Tibial artery (tissue), 4 donors: Measurements from ENCODE around the gene NEDD8.
"Not testable (repeated sequence)": the region's sequence is repeated elsewhere in the genome, so short reads cannot be mapped to it uniquely, and the experiment has no call there.

Experiments
- DNase-seq, 2 donors: peaks; one replicate each; pipeline ENCODE4 v3.0.0-alpha.2; 2019
- H3K27ac ChIP-seq, 2 donors: fragments of 200-600 bp; sonication (generic) in 1 of 2; 1 replicate in 1 of 2; 2 replicates in 1 of 2; pipeline ENCODE4 v1.5.1; 2018 to 2019; ENCODE audit warnings: mild to moderate bottlenecking in 1 of 2
- H3K27me3 ChIP-seq, 2 donors: fragments of 200-600 bp; sonication (generic) in 1 of 2; one replicate each; pipeline versions ENCODE4 v1.5.1 to v1.6.0; 2016 to 2019
- H3K36me3 ChIP-seq, 3 donors: fragments of 200-600 bp; sonication (generic) in 2 of 3; one replicate each; pipeline ENCODE4 v1.5.1; 2016 to 2019; ENCODE audit warnings: mild to moderate bottlenecking in 2 of 3
- H3K4me1 ChIP-seq, 4 donors: fragments of 200-600 bp; sonication (generic) in 2 of 4; 1 replicate in 3 of 4; 2 replicates in 1 of 4; pipeline ENCODE4 v1.5.1; 2016 to 2019
- H3K4me3 ChIP-seq, 2 donors: fragments of 200-600 bp; sonication (generic) in 1 of 2; 1 replicate in 1 of 2; 2 replicates in 1 of 2; pipeline ENCODE4 v1.5.1; 2018 to 2019; ENCODE audit warnings: mild to moderate bottlenecking in 2 of 2
- H3K9me3 ChIP-seq, 3 donors: fragments of 200-600 bp; sonication (generic) in 1 of 3; one replicate each; pipeline ENCODE4 v1.5.1; 2016 to 2019
- CTCF ChIP-seq, 2 experiments: fragments of 200-600 bp in 1 of 2; fragments of 450-650 bp in 1 of 2; IDR thresholded peaks; one replicate each; pipeline ENCODE4 v1.5.1; 2017 to 2019; ENCODE audit warnings: antibody characterized with exemption in 2 of 2, mild to moderate bottlenecking in 1 of 2, moderate library complexity in 1 of 2
- intact Hi-C: fragments of 100-400 bp; cut with DNase I; formaldehyde crosslinking; loops from one replicate; pipeline ENCODE4 v1.15.0; 2023; ENCODE audit warnings: low total_unique reads

NEDD8 gene

GRCh38 chr14:24206260-24207103 is 25.7 kb downstream of the NEDD8 start:
- Histone ChIP-seq H3K4me1 (no peaks in the 10 kb centered on the region), H3K36me3 (peaks cover 48 to 68% (median 53%) of the 10 kb centered on the region in 3 donors), H3K9me3 (no peaks in the 10 kb centered on the region), H3K27ac (no peak overlapping the region), H3K27me3 (no peaks in the 10 kb centered on the region), H3K4me3 (no peak overlapping the region)
- no peak for TF ChIP-seq CTCF (IDR thresholded peaks at IDR 0.05)
- DNase-seq, result peak in 1 of 2 donors; percentile 53
- intact Hi-C loops, result no loop called here

DNA sequence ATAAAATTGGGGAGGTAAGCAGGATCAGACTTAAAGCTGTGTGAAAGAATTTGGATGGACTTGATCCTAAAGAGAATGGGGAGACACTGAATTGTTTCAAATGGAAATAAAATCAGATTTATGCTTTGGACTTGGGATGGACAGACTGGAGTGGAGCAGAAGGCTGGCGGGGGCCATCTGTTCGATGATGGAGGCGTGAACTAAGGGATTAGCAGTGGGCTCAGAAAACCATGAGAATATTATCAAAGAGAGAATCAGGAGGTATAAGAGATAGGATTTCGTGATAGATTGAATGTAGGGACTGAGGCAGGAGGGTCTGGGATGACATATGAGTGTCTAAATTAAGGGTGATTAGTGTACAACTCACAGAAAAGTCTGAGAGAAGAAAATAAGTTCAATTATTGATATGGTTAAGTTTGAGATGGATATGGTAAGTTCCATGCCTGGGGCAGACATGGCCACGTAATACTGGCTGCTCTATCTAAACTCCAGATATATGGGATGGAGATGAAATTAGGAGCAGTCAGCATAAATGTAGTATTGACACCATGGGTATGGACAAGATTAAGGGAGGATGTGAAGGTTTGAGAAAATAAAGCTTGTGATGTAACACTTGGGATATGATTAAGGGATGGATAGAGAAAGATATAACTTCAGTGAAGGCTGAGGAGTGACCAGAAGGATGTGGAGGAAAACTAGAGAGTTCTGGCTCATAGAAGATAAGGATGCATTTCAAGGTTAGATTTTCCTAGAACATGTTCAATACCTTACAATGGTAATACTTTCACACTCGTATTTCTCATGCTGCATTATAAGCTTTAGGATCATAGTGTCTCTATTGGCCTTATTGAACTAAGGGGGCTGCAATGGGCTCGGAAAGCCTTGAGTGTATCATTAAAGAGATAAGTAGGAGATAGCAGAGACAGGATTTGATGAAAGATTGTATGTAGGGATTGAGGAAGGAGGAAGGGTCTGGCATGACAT is 27.7 kb downstream of the NEDD8 start:
- Histone ChIP-seq H3K9me3 (no peaks in the 10 kb centered on the region), H3K4me3 (no peak overlapping the region), H3K4me1 (no peaks in the 10 kb centered on the region), H3K36me3 (peaks cover 38 to 52% (median 41%) of the 10 kb centered on the region in 3 donors), H3K27ac (no peak overlapping the region), H3K27me3 (no peaks in the 10 kb centered on the region)
- no peak for TF ChIP-seq CTCF (IDR thresholded peaks at IDR 0.05)
- peak in 1 of 2 donors; percentile 11 for DNase-seq
- intact Hi-C loops, result no loop called here

DNA sequence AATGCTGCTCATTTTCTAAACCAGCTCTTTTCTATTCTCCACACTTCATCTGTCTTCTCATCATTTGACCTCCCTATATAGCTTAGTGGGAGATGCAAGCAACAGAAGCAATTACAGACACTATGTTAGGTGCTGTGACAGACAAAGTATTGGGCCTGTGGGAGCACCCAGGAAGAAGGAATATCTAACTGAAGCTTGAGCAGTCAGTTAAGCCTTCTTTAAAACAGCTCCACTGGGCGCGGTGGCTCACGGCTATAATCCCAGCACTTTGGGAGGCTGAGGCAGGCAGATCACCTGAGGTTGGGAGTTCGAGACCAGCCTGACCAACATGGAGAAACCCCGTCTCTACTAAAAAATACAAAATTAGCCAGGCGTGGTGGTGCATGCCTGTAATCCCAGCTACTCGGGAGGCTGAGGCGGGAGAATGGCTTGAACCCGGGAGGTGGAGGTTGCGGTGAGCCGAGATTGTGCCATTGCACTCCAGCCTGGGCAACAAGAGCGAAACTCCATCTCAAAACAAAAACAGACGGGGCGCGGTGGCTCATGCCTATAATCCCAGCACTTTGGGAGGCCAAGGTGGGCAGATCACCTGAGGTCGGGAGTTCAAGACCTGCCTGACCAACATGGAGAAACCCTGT is 28.8 kb downstream of the NEDD8 start:
- H3K27ac ChIP-seq, H3K4me3 ChIP-seq, H3K9me3 ChIP-seq, H3K4me1 ChIP-seq, H3K27me3 ChIP-seq, intact Hi-C loops: not testable (repeated sequence)
- peaks cover 30 to 46% (median 34%) of the 10 kb centered on the region in 3 donors for H3K36me3 ChIP-seq
- DNase-seq, result peak in 1 of 2 donors; percentile 6

DNA sequence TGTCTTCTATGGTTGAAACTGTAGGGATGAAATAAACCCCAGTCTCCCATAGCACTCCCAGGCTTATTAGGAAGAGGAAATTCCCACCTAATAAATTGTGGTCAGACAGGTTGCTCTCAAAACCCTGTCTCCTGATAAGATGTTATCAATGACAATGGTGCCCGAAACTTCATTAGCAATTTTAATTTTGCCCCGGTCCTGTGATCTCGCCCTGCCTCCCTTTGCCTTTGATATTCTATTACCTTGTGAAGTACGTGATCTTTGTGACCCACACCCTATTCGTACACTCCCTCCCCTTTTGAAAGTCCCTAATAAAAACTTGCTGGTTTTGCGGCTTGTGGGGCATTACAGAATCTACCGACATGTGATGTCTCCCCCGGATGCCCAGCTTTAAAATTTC is 29.6 kb downstream of the NEDD8 start:
- H3K9me3 ChIP-seq, intact Hi-C loops, H3K4me1 ChIP-seq, H3K4me3 ChIP-seq, DNase-seq, H3K27me3 ChIP-seq, H3K27ac ChIP-seq: not testable (repeated sequence)
- peaks cover 24 to 39% (median 30%) of the 10 kb centered on the region in 3 donors for H3K36me3 ChIP-seq

DNA sequence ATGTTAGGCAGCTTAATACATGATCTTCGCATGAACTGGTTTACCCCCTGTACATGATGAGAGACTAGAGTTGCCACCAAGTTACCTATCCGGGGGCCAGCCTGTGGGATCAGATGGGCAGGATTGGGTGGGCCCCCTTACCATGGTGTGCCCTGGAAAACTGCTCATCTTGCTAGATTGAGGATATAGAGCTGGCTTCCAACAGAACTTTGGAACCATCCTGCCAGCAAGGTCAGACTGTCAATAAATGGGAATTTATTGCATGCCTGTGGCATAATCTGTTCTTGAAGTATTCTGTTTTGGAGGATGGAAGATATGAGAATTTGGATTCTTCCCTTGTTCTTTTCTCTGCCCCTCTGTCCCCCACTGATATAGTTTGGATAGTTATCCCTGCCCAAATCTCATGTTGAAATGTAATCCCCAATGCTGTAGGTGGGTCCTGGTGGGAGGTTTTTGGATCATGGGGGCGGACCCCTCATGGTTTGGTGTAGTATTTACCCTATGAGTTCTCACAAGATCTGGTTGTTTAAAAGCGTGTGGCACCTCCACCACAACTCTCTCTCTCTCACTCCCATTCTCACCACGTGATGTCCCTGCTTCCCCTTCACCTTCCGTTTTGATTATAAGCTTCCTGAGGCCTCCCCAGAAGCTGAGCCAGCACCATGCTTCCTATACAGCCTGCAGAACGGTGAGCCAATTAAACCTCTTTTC is 33.2 kb downstream of the NEDD8 start:
- Histone ChIP-seq H3K9me3 (no peaks in the 10 kb centered on the region), H3K27ac (no peak overlapping the region), H3K4me3 (no peak overlapping the region), H3K27me3 (no peaks in the 10 kb centered on the region), H3K36me3 (peaks cover 8 to 19% (median 13%) of the 10 kb centered on the region in 3 donors), H3K4me1 (peaks cover 0 to 28% (median 25%) of the 10 kb centered on the region in 4 donors)
- intact Hi-C loops, result no loop called here
- TF ChIP-seq CTCF (IDR thresholded peaks at IDR 0.05), result no peak
- no peak for DNase-seq

- no peak for TF ChIP-seq CTCF (IDR thresholded peaks at IDR 0.05)
- Histone ChIP-seq H3K4me1 (peaks cover 0 to 30% (median 26%) of the 10 kb centered on the region in 4 donors), H3K9me3 (no peaks in the 10 kb centered on the region), H3K27ac (no peak overlapping the region), H3K36me3 (peaks cover 10 to 20% (median 20%) of the 10 kb centered on the region in 3 donors), H3K4me3 (peak overlapping the region in 1 of 2 donors; percentile 79), H3K27me3 (no peaks in the 10 kb centered on the region)
- DNase-seq, result no peak
- intact Hi-C loops, result no loop called here
Measured at GRCh38 chr14:24197056-24197450, 35.1 kb downstream of the NEDD8 start.
